Measurements from ENCODE around the gene RERE.

RERE gene

DNA sequence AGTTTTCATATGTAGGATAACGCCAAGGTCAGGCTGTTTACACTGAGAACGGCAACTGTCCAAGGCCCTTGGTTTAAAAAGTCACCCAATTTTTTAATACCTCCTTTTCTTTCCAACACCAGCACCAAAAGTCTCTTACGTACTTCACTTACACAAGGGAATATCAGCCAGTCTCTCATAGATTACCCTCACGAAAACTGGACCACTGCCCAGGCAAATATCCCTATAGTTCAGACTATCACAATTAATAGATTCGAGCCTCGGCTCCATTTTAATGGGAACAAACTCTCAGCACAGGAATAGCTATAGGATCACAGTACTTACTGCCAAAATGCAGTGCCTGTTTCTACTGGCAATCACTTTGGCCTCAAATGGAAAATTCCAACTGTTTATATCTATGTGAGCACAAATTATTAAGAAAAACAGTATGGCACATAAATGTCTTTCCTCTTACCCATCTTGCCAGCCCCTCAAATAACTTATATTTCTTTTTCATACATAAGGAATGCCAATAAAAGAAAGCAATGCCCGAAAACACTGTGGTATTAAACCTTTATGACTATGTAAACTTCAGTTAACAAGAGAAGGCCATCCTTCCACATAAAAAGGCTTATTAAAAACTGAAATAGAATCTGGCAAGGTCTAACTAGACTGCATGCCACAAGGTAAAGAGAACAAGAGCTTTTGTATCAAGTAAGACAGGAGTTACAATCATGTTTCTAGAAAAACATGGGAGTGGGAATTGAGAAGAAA lies 401.7 kb downstream of the RERE start:
- DNase-seq, result no peak

- no peak for DNase-seq
Observed at GRCh38 chr1:8412183-8412831, 405.1 kb downstream of the RERE start.

- DNase-seq, result no peak
Observed at GRCh38 chr1:8411803-8412182, 405.6 kb downstream of the RERE start.

DNA sequence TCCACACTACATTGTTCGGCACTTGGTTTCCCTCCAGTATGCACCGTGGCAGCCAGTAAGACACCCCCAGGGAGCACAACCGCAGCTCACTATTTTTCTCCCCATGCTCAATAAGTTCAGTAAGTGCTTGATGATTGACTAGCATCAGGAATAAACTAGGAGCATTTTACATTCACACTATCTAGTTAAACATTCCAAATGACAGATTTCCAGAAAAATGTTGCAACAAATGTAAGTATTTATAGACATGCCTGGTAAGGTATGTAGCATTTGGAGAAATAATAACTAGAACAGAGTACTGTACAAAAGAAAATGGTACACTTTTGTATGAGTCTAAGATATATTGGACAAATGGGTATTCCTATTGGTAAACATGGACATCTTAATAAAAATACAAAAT lies 406.6 kb downstream of the RERE start:
- DNase-seq, result no peak

- no peak for DNase-seq
Observed at GRCh38 chr1:8409606-8410005, 407.8 kb downstream of the RERE start.

DNA sequence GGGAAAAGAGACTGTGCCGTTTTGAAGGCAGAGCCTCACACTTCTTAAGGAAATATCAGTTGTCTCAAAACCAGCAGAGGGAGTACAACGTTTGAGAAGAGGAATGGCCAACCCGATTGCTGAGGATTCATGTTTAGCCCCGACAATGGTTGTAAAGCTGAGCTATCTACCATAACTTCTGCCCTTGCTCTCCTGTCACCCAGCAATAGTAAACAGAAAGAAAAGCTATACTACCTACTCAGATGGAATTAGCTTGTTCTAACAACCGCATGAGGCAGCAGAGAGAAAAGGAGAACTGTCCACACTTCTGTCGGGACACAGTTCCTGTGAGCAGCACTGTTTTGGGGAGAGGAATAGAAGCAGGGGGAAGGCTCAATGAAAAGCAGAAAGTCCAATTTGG lies 408.3 kb downstream of the RERE start:
- DNase-seq, result no peak

DNA sequence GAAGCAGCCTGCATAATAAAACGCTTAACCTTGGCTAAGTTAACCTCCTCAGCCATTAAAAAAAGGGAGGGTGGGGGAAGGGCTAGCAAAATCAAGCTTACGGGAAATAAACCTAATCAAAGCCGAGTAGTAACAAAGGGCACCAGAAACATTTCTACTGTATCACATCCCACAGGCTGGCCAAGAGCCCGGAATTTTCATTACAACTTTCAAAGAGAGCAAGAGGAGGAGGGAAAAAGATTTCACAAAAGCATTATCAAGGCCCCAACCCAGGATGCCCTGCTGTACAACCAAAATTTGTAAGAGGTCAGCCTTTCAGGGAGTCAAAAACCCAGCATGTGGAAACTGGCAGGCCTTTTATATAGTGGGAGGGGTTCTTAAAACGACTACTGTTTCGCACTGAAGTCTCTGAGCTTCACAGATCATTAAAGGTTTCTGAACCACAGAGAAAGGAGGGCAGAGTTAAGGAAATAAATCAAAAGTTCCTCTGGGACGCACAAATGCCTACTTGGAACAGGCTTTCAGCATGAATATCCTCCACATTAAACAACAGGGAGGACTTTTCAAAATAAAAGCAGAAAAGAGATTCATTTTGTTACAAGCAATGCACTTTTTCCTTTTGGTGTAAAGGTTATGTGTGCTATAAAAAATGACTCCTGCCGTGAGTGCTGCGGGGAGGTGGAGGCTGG lies 409.1 kb downstream of the RERE start:
- no peak for DNase-seq

GRCh38 chr1:8407652-8408051 lies 409.8 kb downstream of the RERE start:
- DNase-seq, result no peak

GRCh38 chr1:8406960-8407359 lies 410.5 kb downstream of the RERE start:
- no peak for DNase-seq

- no peak for DNase-seq
Observed at GRCh38 chr1:8406011-8406410, 411.4 kb downstream of the RERE start.

GRCh38 chr1:8404460-8405370 lies 412.7 kb downstream of the RERE start:
- no peak for DNase-seq

DNA sequence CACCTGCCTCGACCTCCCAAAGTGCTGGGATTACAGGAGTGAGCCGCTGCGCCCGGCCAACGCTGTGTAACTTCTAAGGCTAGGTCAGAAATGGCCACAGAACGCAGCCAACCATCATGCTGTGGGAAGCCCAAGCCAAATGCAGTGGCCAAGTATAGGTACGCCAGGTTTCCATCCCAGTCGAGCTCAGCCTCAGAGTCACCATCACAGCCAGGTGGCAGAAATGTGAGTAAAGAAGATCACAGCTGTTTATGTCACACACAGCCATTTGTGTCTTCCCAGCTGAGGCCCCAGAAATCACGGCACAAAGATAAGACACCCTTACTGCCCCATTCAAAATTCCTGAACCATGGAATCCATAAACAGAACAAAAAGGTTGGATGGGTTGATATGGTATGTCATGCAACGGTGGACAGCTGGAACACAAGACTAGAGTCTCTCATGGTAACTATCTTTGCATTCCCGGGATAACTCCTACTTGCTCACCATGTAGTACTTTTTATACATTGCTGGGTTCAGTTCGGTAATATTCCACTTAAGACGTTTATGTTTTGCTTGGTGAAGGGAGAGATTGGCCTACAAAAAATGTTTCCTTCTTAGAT lies 415.2 kb downstream of the RERE start:
- no peak for DNase-seq

DNA sequence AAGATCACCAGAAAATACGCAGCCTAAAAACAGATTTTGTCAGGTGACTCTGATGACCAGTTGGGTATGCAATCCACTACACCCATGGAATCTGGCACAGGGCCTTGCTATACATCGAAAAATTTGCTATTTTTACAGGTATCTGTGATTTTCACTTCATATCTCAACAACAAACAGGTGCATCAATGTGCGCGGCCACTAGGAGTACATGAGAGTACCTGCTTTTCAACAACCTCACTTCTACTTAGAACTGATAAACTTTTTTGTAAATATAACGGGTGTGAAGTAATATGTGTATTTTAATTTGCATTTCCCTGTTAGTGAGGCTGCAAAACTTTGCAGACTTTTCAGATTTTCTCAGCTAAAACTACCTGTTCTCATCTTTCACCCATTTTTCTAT lies 418.8 kb downstream of the RERE start:
- no peak for DNase-seq

DNA sequence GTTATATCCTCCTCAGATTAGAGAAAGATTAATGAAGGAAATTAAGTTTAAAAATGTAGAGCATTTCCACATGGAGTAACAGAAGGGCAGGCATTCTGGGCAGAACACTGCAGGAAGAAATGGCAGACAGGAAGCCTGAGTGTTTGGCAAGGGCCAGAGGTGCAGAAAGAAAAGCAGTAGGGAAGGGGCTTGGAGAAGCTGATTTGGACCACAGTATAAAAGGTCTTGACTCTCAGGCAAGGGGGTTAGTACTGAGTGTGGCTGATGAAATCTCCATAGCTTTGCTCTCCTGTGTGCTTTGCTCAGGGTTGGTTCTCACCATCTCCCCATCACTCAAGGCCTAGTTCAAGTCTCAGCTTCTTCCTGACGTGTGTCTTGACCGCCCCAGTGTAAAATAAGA lies 419.4 kb downstream of the RERE start:
- no peak for DNase-seq

GRCh38 chr1:8397511-8397910 lies 419.9 kb downstream of the RERE start:
- no peak for DNase-seq

DNA sequence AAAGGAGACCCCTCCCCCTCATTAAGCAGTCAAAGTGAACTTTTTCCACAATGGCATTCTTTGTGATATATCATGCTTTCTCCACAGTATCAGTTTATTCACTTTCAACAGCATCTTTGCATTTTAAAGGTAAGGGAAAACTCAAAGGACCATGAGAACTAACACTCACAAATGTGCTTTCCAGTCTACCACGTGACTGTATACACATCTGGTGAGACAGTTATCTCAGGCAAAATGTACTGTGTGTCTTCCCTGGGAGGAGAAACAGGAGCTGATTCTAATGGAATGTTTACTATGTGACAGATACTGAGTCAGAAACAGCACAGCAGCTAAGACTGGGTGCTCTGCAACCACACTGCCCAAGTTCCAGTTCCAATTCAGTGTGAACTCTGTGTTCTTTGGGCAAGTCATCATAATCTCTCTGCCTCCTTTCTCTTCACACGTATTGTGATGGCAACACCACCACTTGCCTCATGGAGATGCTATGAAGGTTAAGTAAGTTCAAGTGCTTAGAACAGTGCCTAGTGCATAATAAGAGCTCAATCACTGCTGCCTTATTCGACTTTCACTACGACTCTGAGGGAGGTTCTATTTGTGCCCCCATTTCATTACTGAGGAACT lies 420.5 kb downstream of the RERE start:
- DNase-seq, result no peak

DNA sequence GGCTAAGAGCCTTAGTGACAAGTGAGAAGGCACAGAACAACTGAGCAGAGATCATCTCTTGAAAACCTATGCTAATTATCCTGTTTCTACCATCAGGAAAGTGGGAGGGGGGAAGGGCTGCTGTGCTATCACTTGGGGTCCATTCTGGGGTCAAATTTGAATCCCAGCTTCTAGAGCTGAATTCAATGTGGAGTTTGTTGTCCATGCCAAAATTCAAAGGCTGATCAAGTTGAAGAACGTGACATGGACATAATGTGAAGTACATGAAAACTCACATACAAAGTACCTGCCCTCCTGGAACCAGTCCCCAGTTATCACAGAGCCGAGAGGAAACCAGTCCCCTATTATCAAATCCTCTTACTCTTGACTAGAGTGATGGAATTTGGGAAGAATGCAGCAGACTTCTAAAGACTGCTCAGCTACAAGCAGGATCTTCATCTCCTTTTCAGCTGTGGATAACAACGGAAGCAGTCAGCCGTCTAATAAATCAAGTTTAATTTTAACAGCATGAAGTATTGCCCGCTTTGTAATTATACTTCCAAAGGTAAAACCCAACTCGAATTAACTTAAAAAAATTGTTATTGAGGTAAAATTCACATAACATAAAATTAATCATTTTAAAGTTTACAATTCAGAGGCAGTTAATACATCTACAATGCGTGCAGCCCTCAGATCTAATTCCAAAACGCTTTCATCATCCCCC lies 421.2 kb downstream of the RERE start:
- no peak for DNase-seq

DNA sequence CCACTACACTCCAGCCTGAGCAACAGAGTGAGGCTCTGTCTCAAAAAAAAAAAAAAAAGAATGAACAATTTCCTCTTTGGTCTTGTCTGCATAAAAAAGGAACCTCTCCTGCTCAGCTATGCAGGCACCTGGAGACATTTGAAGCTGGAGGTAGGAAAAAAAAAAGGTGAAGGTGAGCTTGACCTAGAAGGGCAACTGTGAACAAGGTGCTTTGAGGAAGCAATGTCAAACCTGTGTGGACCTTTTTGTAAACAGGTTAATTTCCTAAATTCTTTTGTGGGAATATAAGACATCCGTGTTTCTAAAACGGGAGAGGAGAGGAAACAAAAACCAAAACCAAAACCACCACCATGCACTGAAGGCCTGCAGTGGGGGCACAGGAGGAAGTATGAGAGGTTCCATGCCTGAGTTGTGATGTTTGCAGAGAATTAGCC lies 422.0 kb downstream of the RERE start:
- no peak for DNase-seq

DNA sequence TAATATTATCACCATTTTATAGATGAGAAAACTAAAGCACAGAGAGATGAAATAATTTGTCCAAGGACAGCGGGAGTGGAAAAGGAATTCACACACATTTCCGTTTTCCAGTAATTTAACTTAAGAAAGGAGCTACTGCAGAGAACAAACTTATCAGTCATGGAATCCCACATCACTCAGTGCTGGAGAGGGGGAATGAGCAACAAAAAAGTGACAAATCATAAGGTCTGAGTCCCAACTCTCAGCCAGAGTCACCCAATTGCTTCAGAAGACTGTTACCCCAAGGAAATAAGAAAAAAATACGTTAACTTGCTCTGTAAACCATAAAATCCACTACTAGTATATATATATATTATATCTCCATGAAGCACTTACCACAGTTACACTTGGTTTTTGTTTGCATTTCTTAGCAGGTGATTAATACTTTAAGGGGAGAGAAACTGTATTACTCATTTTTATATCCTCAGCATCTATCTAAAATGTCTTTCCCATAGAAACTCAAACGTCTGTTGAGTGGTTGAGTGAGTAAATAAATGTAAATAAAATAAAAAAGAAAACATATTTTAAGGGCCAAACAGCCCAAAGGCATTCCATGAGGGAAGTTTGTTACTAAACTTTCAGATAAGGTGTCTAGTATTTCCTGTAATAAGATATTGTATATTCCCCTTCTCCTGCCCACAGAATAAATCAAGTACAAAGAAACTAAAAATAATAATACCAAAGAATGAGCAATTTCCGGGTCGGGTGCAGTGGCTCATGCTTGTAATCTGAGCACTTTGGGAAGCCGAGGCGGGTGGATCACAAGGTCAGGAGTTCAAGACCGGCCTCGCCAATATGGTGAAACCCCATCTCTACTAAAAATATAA lies 422.8 kb downstream of the RERE start:
- DNase-seq, result no peak

- DNase-seq, result no peak
Observed at GRCh38 chr1:8392522-8392921, 424.9 kb downstream of the RERE start.

DNA sequence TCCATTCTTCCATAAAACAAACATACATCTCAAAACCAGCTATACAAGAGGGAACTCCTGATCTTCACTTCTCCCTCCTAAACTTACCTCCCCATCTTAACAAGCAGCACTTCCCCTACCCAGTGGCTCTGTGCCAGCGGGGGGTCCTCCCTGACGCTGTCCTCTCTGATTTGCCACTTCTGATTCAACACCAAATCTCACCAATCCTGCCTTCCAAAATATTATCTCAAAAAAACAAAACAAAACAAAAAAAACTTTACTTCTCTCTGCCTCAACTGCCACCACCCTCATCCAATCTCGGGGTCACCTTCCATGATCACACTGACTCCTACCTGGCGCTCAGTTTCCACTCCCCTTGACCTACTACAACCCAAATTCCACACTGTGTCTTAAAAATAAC lies 426.7 kb downstream of the RERE start:
- no peak for DNase-seq
